Effector memory CD4-positive, alpha-beta T cell (primary cell): ENCODE results near the gene PARK7.
"Not testable (repeated sequence)": the region's sequence is repeated elsewhere in the genome, so short reads cannot be mapped to it uniquely, and the experiment has no call there.

Source experiments
- DNase-seq, 3 donors: peaks; one replicate each; pipeline ENCODE4 v3.0.0-alpha.2; 2020
- H3K27ac ChIP-seq: 2 replicates; pipeline ENCODE4 v1.7.0; 2013; ENCODE audit warnings: mild to moderate bottlenecking, low read length, moderate library complexity; ENCODE audit not compliant: insufficient read depth, poor library complexity, severe bottlenecking
- H3K27me3 ChIP-seq: replicated peaks from 2 replicates; pipeline ENCODE4 v1.7.0; 2013; ENCODE audit warnings: mild to moderate bottlenecking, low read length; ENCODE audit not compliant: insufficient read depth, control insufficient read depth, poor library complexity, severe bottlenecking
- H3K36me3 ChIP-seq: 2 replicates; pipeline ENCODE4 v1.7.0; 2013; ENCODE audit warnings: mild to moderate bottlenecking, low read length, moderate library complexity; ENCODE audit not compliant: control insufficient read depth, insufficient read depth
- H3K4me1 ChIP-seq: 2 replicates; pipeline ENCODE4 v1.7.0; 2013; ENCODE audit warnings: low read length, mild to moderate bottlenecking; ENCODE audit not compliant: control insufficient read depth, insufficient read depth, poor library complexity, severe bottlenecking
- H3K4me3 ChIP-seq: 2 replicates; pipeline ENCODE4 v1.7.0; 2013; ENCODE audit warnings: low read length, low read depth, mild to moderate bottlenecking; ENCODE audit not compliant: insufficient read depth, poor library complexity, severe bottlenecking
- H3K9me3 ChIP-seq: 2 replicates; pipeline ENCODE4 v1.7.0; 2013; ENCODE audit warnings: mild to moderate bottlenecking, low read length, moderate library complexity; ENCODE audit not compliant: control insufficient read depth

The PARK7 gene

GRCh38 chr1:7942214-7942921, 19.1 kb upstream of the PARK7 start:
- H3K4me3 ChIP-seq: peak overlapping the region; percentile 23
- H3K4me1 ChIP-seq: peaks cover 8% of the 10 kb centered on the region
- no peaks in the 10 kb centered on the region for H3K36me3 ChIP-seq
- H3K27me3 ChIP-seq: peaks cover 6% of the 10 kb centered on the region
- peak in 2 of 3 donors; percentile 19 to 34 for DNase-seq
- H3K27ac ChIP-seq: no peak overlapping the region
- H3K9me3 ChIP-seq: no peaks in the 10 kb centered on the region

GRCh38 chr1:7943251-7943650, 18.3 kb upstream of the PARK7 start:
- Histone ChIP-seq H3K27me3 (peaks cover 6% of the 10 kb centered on the region), H3K9me3 (no peaks in the 10 kb centered on the region), H3K4me3 (no peak overlapping the region), H3K4me1 (peaks cover 8% of the 10 kb centered on the region), H3K36me3 (no peaks in the 10 kb centered on the region), H3K27ac (no peak overlapping the region)
- DNase-seq: no peak

GRCh38 chr1:7948960-7949359, 12.6 kb upstream of the PARK7 start:
- H3K4me1 ChIP-seq: peaks cover 11% of the 10 kb centered on the region
- H3K27me3 ChIP-seq: no peaks in the 10 kb centered on the region
- no peak overlapping the region for H3K4me3 ChIP-seq
- H3K27ac ChIP-seq: no peak overlapping the region
- no peaks in the 10 kb centered on the region for H3K9me3 ChIP-seq
- no peaks in the 10 kb centered on the region for H3K36me3 ChIP-seq
- DNase-seq: peak in 1 of 3 donors; percentile 11

GRCh38 chr1:7952791-7953190, 8.7 kb upstream of the PARK7 start:
- H3K4me1 ChIP-seq: peaks cover 22% of the 10 kb centered on the region
- H3K27ac ChIP-seq, H3K36me3 ChIP-seq, H3K27me3 ChIP-seq, H3K4me3 ChIP-seq, DNase-seq, H3K9me3 ChIP-seq: not testable (repeated sequence)

GRCh38 chr1:7953850-7954609, 7.5 kb upstream of the PARK7 start:
- no peaks in the 10 kb centered on the region for H3K36me3 ChIP-seq
- peak overlapping the region; percentile 71 for H3K4me3 ChIP-seq
- H3K9me3 ChIP-seq: no peaks in the 10 kb centered on the region
- peak overlapping the region; percentile 76 for H3K27ac ChIP-seq
- H3K4me1 ChIP-seq: peaks cover 18% of the 10 kb centered on the region
- peak; percentile 58 to 74 (median 60) for DNase-seq
- no peaks in the 10 kb centered on the region for H3K27me3 ChIP-seq

- H3K36me3 ChIP-seq: no peaks in the 10 kb centered on the region
- H3K27ac ChIP-seq: peak overlapping the region; percentile 76
- H3K9me3 ChIP-seq: no peaks in the 10 kb centered on the region
- H3K4me1 ChIP-seq: peaks cover 14% of the 10 kb centered on the region
- peak overlapping the region; percentile 71 for H3K4me3 ChIP-seq
- DNase-seq: no peak
- no peaks in the 10 kb centered on the region for H3K27me3 ChIP-seq
Observed at GRCh38 chr1:7954683-7955082, 6.8 kb upstream of the PARK7 start.

GRCh38 chr1:7956218-7957032, 5.1 kb upstream of the PARK7 start:
- H3K4me3 ChIP-seq: no peak overlapping the region
- peaks cover 18% of the 10 kb centered on the region for H3K4me1 ChIP-seq
- H3K27ac ChIP-seq: no peak overlapping the region
- H3K9me3 ChIP-seq: no peaks in the 10 kb centered on the region
- H3K36me3 ChIP-seq: no peaks in the 10 kb centered on the region
- no peaks in the 10 kb centered on the region for H3K27me3 ChIP-seq
- DNase-seq: no peak

- no peak overlapping the region for H3K4me3 ChIP-seq
- no peak for DNase-seq
- H3K9me3 ChIP-seq: no peaks in the 10 kb centered on the region
- H3K27ac ChIP-seq: peak overlapping the region; percentile 93
- no peaks in the 10 kb centered on the region for H3K27me3 ChIP-seq
- H3K4me1 ChIP-seq: peaks cover 28% of the 10 kb centered on the region
- peaks cover 14% of the 10 kb centered on the region for H3K36me3 ChIP-seq
Observed at GRCh38 chr1:7960165-7960564, 1.3 kb upstream of the PARK7 start.

- Histone ChIP-seq H3K27ac (peak overlapping the region; percentile 93), H3K9me3 (no peaks in the 10 kb centered on the region), H3K4me3 (peak overlapping the region; percentile 86), H3K36me3 (peaks cover 20% of the 10 kb centered on the region), H3K27me3 (no peaks in the 10 kb centered on the region), H3K4me1 (peaks cover 28% of the 10 kb centered on the region)
- no peak for DNase-seq
Observed at GRCh38 chr1:7960867-7961215, 670 bp upstream of the PARK7 start.

- peak in 1 of 3 donors; percentile 14 for DNase-seq
- Histone ChIP-seq H3K36me3 (peaks cover 30% of the 10 kb centered on the region), H3K27ac (peak overlapping the region; percentile 93), H3K9me3 (no peaks in the 10 kb centered on the region), H3K27me3 (no peaks in the 10 kb centered on the region), H3K4me3 (peak overlapping the region; percentile 86), H3K4me1 (peaks cover 19% of the 10 kb centered on the region)
Observed at GRCh38 chr1:7962014-7962335, 464 bp downstream of the PARK7 start.
